Testis (tissue), 3 donors: ENCODE results near the gene C19orf25. TPM values are rescaled to one million over a fixed set of nuclear protein-coding genes. Genes with fewer than 3 reads are reported as not detected.
A peak's percentile ranks its signal among the peaks of the same experiment; 100 is the strongest.

Source experiments
- DNase-seq: peaks from one replicate; pipeline ENCODE4 v3.0.0-alpha.2; 2019
- H3K27ac ChIP-seq, 2 donors: fragments of 200-600 bp; sonication (generic); one replicate each; pipeline ENCODE4 v1.5.1; 2019
- H3K27me3 ChIP-seq: fragments of 200-600 bp; sonication (generic); one replicate; pipeline ENCODE4 v1.5.1; 2019
- H3K36me3 ChIP-seq: fragments of 200-600 bp; sonication (generic); one replicate; pipeline ENCODE4 v1.5.1; 2017; ENCODE audit warnings: low read depth; ENCODE audit errors: missing control alignments
- H3K4me1 ChIP-seq: fragments of 200-600 bp; sonication (generic); one replicate; pipeline ENCODE4 v1.5.1; 2019
- H3K4me3 ChIP-seq, 2 donors: fragments of 200-600 bp; sonication (generic); one replicate each; pipeline ENCODE4 v1.5.1; 2017 to 2019
- H3K9me3 ChIP-seq: fragments of 200-600 bp; sonication (generic); one replicate; pipeline ENCODE4 v1.5.1; 2017
- CTCF ChIP-seq, 3 experiments: fragments of 450-650 bp in 2 of 3; fragments of 200-600 bp in 1 of 3; sonication (generic) in 1 of 3; IDR thresholded peaks; one replicate each; pipeline ENCODE4 v1.5.1; 2016 to 2019; ENCODE audit warnings: antibody characterized with exemption in 3 of 3, mild to moderate bottlenecking in 2 of 3, moderate library complexity in 1 of 3
- POLR2A ChIP-seq: fragments of 450-650 bp; IDR thresholded peaks from one replicate; pipeline ENCODE4 v1.6.1; 2017; ENCODE audit warnings: antibody characterized with exemption, mild to moderate bottlenecking, moderate library complexity
- WGBS, 2 donors: methylation state at CpG; one replicate each; pipeline ENCODE4 v1.1.5; 2018; 5-methylcytosine and 5-hydroxymethylcytosine counted together
- intact Hi-C: fragments of 100-400 bp; cut with DNase I; formaldehyde crosslinking; loops from one replicate; pipeline ENCODE4 v1.15.1; 2023; ENCODE audit warnings: low total_unique reads
- polyA plus RNA-seq: library from polyadenylated mRNA; stranded (reverse); fragments of 350-450 nt; fragmentation: Illumina TruSeq; extraction: RNeasy Lipid Tissue Mini Kit (QIAGEN cat#74804); gene quantifications from one replicate; pipeline ENCODE4 v1.2.3, GENCODE V29; 2014; ENCODE audit warnings: low read depth, low replicate concordance; ENCODE audit not compliant: insufficient read depth
- total RNA-seq, 2 donors: library from RNA; depleted of rRNA; stranded (reverse); fragments of >200 nt; gene quantifications; one replicate each; pipeline ENCODE4 v1.2.3, GENCODE V29; 2016

The C19orf25 gene
- total and polyA plus RNA-seq, 3 donors from 2014 or later: 39.3 to 72.5 (median 55.4) TPM

DNA sequence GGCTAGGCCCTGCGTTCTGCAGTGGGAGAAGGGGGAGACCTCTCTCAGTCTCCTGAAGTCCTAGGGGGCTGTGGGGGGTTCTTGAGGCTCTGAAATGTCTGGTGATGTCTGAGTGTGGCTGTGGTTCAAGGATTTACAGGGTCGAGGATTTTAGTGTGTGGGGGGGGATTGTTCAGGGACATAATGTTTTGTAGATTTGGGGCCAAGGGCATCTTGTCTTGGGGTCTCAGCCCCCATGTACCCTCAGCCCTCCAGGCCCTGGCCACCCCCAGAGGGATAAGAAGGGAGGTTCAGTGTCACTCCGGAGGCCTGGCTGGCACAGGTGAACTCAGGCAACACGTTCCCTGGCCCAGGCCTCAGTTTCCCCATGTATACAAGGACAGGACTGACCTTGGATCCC, 31.5 kb downstream of the C19orf25 start:
- intact Hi-C loops: no loop called here
- Histone ChIP-seq H3K9me3 (no peaks in the 10 kb centered on the region), H3K27me3 (peaks cover 3% of the 10 kb centered on the region), H3K4me3 (no peak overlapping the region), H3K27ac (no peak overlapping the region), H3K36me3 (no peaks in the 10 kb centered on the region), H3K4me1 (peaks cover 20% of the 10 kb centered on the region)
- TF ChIP-seq CTCF (IDR thresholded peaks at IDR 0.05) (no peak), POLR2A (no peak)
- DNase-seq: no peak
- 19 to 27% methylated on average over 4 of the region's 4 CpGs for WGBS, 2 donors

DNA sequence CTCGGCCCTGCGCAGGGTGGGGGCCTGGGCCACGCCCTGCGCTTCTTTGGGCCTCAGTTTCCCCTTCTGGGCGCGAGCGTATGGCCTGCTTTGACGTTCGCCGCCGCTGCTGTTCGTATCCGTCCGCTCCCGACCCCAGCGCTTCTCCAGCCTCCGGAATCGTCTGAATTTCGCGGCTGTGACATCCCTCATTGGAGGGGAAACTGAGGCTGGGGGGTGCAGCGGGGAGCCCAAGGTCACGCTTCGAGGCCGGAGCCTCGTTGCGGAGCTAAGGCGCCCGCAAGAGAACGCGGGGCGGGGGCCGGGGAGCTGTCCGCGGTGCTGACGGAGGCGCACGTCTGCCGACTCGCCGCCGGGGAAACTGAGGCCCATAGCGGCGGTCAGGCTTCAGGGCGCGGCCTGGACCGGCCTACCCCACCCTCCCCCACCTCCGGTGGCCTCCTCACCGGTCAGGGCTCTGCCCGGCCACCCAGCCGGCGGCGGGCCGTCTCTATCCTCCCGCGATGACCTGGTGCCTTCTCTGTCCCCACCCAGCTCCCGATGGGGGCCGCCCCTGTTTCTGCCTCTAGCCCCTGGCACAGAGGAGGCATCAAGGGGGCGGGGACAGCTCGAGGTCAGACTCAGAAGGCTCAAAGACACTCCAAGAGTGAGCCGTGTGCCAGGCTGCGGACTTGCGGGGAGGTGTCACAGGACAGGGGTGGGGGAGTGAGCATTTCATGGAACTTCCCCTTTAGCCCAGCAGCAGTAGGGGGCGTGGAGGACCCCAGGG, 32.1 kb downstream of the C19orf25 start:
- no peak for DNase-seq
- Histone ChIP-seq H3K4me3 (peak overlapping the region; percentile 34 to 45), H3K9me3 (no peaks in the 10 kb centered on the region), H3K4me1 (peaks cover 14% of the 10 kb centered on the region), H3K27ac (no peak overlapping the region), H3K27me3 (peaks cover 3% of the 10 kb centered on the region), H3K36me3 (no peaks in the 10 kb centered on the region)
- no peak for TF ChIP-seq POLR2A
- TF ChIP-seq CTCF (IDR thresholded peaks at IDR 0.05): no peak
- intact Hi-C loops: no loop called here
- WGBS, 2 donors: 1 to 7% methylated on average over 18 to 62 of the region's 63 CpGs

DNA sequence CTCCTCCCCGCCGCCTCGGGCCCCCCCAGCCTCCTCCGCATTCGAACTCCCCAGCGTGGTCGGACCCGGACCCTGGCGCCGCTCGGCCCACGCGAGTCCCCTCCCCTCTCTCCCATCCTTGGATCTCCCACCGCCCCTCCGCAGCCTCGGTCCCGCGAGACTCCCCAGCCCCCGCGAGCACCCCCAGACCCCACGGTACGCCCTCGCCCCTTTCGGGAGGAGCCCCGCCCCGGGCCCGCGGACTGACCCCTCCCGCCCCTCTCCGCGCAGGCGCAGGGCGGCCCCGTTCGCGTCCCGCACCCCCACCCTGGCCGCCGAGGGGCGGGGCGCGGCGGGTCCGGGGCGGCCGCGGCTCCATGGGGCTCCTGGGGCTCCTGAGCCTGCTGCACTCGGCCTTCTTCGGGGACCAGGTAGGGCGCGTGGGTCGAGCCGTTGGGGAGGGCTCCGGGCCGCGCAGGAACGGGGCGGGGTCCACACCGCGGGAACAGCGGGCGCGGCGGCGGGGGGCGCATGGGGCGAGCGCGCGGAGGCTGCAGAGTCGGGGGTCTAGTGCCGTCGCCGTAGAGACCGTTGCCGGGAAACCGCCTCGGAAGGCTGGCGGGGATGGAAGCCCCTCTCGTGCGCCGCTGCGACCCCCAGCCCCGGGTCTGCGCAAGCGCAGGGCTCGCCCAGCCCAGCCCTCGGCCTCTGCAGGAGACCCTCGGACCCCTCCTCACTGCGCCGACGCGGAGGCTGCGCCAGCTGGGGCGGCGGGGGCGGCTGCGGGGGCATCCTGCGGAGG, 32.9 kb downstream of the C19orf25 start:
- Histone ChIP-seq H3K27me3 (peaks cover 3% of the 10 kb centered on the region), H3K36me3 (no peaks in the 10 kb centered on the region), H3K9me3 (no peaks in the 10 kb centered on the region), H3K27ac (no peak overlapping the region), H3K4me1 (peaks cover 13% of the 10 kb centered on the region), H3K4me3 (peak overlapping the region; percentile 34 to 45)
- no peak for DNase-seq
- 0 to 1% methylated on average over 3 to 57 of the region's 99 CpGs for WGBS, 2 donors
- TF ChIP-seq CTCF (IDR thresholded peaks at IDR 0.05): no peak
- TF ChIP-seq POLR2A: no peak
- intact Hi-C loops: no loop called here

GRCh38 chr19:1445185-1445931, 33.7 kb downstream of the C19orf25 start:
- no peak overlapping the region for H3K27ac ChIP-seq
- peak; percentile 77 for DNase-seq
- H3K36me3 ChIP-seq: no peaks in the 10 kb centered on the region
- WGBS, 2 donors: 0 to 4% methylated on average over 27 to 64 of the region's 70 CpGs
- TF ChIP-seq CTCF (IDR thresholded peaks at IDR 0.05): peak; percentile 58 to 90 (median 83)
- TF ChIP-seq POLR2A: no peak
- H3K4me3 ChIP-seq: peak overlapping the region; percentile 34 to 45
- intact Hi-C loops: no loop called here
- peaks cover 3% of the 10 kb centered on the region for H3K27me3 ChIP-seq
- H3K9me3 ChIP-seq: no peaks in the 10 kb centered on the region
- H3K4me1 ChIP-seq: peaks cover 13% of the 10 kb centered on the region
